Stomach (tissue), 9 donors: ENCODE results near the gene OST4. TPM values are rescaled to one million over a fixed set of nuclear protein-coding genes. Genes with fewer than 3 reads are reported as not detected.
A peak's percentile ranks its signal among the peaks of the same experiment; 100 is the strongest.
"Not testable (repeated sequence)": the region's sequence is repeated elsewhere in the genome, so short reads cannot be mapped to it uniquely, and the experiment has no call there.

Experiments used
- DNase-seq, 2 donors: peaks; one replicate each; pipeline versions ENCODE4 v3.0.0 to v3.0.0-alpha.2; 2013 to 2019
- H3K27ac ChIP-seq, 5 donors: fragments of 200-600 bp in 4 of 5; sonication (generic) in 4 of 5; one replicate each; pipeline ENCODE4 v1.5.1; 2013 to 2019; ENCODE audit warnings: mild to moderate bottlenecking in 1 of 5, moderate library complexity in 1 of 5
- H3K27me3 ChIP-seq, 3 donors: fragments of 200-600 bp; sonication (generic); one replicate each; pipeline ENCODE4 v1.5.1; 2017 to 2019; ENCODE audit warnings: mixed run types in 1 of 3
- H3K36me3 ChIP-seq, 4 donors: fragments of 200-600 bp; sonication (generic); 1 replicate in 3 of 4; 2 replicates in 1 of 4; pipeline ENCODE4 v1.5.1; 2016 to 2019
- H3K4me1 ChIP-seq, 4 donors: fragments of 200-600 bp; sonication (generic); one replicate each; pipeline ENCODE4 v1.5.1; 2016 to 2019
- H3K4me3 ChIP-seq, 4 donors: fragments of 200-600 bp; sonication (generic) in 3 of 4; one replicate each; pipeline ENCODE4 v1.5.1; 2016 to 2019; ENCODE audit warnings: mild to moderate bottlenecking in 1 of 4
- H3K9me3 ChIP-seq, 4 donors: fragments of 200-600 bp; sonication (generic); one replicate each; pipeline ENCODE4 v1.5.1; 2016 to 2019
- EP300 ChIP-seq: sonication (generic); formaldehyde crosslinking; IDR thresholded peaks from one replicate; pipeline ENCODE4 v1.6.1; 2017; ENCODE audit warnings: antibody characterized with exemption
- POLR2A ChIP-seq, 4 donors: fragments of 450-650 bp; IDR thresholded peaks; one replicate each; pipeline ENCODE4 v1.6.1; 2016; ENCODE audit warnings: antibody characterized with exemption in 4 of 4, control low read depth in 2 of 4, mild to moderate bottlenecking in 1 of 4, moderate library complexity in 1 of 4
- POLR2AphosphoS5 ChIP-seq, 3 donors: sonication (generic); formaldehyde crosslinking; IDR thresholded peaks; one replicate each; pipeline ENCODE4 v1.6.1; 2016; ENCODE audit warnings: antibody characterized with exemption in 3 of 3
- WGBS, 5 donors: extraction: QIAGEN DNeasy Blood & Tissue Kit in 3 of 5; methylation state at CpG; one replicate each; pipeline versions ENCODE4 v1.1.5 to v1.1.7; 2013 to 2018; 5-methylcytosine and 5-hydroxymethylcytosine counted together
- intact Hi-C: fragments of 100-400 bp; cut with DNase I; formaldehyde crosslinking; loops from one replicate; pipeline ENCODE4 v1.15.1; 2023; ENCODE audit warnings: low total_unique reads
- polyA plus RNA-seq, 3 donors: library from polyadenylated mRNA; stranded (reverse); fragments of 200-250 nt; gene quantifications; one replicate each; pipeline ENCODE4 v1.2.3, GENCODE V29; 2013
- total RNA-seq, 5 donors: library from RNA; depleted of rRNA; stranded (reverse); fragments of >200 nt; gene quantifications; one replicate each; pipeline versions ENCODE4 v1.1.0 to v1.2.3, GENCODE V29; 2014 to 2016
- TF ChIP-seq, protein P1 (sequence below), 7 experiments: fragments of 450-650 bp in 4 of 7; fragments of 200-600 bp in 3 of 7; sonication (generic) in 3 of 7; IDR thresholded peaks; one replicate each; pipeline ENCODE4 v1.5.1; 2016 to 2019; ENCODE audit warnings: antibody characterized with exemption in 7 of 7, control low read depth in 2 of 7, mild to moderate bottlenecking in 1 of 7
- donor health status: healthy with polysubstance abuse.
- donor health status: Bipolar disorder and iron deficiency.
- donor health status: healthy.

Gene OST4
- total and polyA plus RNA-seq, 8 donors = 16.8 to 610 (median 209) TPM

DNA sequence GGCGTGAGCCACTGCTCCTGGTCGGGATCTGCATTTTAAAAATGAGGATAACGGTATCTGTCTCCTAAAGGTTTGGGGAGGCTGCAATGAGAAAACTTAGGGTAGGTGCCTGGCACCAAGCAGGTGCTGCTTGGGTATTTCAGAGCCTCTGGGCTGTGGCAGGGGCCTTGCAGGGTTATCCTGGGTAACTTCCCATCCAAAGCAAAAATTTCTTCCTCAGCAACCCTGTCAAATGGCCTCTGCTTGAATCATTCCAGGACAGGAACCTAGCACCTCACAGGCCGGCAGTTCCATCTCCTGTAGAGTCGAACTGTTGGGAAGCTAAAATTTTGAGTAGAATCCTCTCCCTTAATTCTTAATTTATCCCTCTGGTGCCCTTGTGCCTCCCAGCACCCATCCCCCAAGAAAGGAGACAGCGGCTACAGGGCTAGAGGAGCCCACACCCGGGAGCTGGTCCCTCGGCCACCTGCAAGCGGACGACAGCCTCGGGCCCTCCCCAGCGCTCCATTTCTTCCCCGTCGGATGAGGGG, 46.6 kb upstream of the OST4 start:
- DNase-seq = no peak
- intact Hi-C loops = no loop called here
- Histone ChIP-seq H3K4me3 (peak overlapping the region; percentile 44 to 58 (median 50)), H3K9me3 (no peaks in the 10 kb centered on the region), H3K4me1 (peaks cover 11 to 21% (median 17%) of the 10 kb centered on the region in 4 donors), H3K27me3 (peaks cover 10 to 39% (median 24%) of the 10 kb centered on the region in 3 donors), H3K36me3 (no peaks in the 10 kb centered on the region), H3K27ac (no peak overlapping the region)
- WGBS, 5 donors = 23 to 26% (median 26%) methylated on average over 12 to 14 of the region's 14 CpGs
- TF ChIP-seq EP300 (no peak), POLR2A (IDR thresholded peaks at IDR 0.05) (no peak), POLR2AphosphoS5 (IDR thresholded peaks at IDR 0.05) (no peak)
- TF ChIP-seq, protein P1, sequence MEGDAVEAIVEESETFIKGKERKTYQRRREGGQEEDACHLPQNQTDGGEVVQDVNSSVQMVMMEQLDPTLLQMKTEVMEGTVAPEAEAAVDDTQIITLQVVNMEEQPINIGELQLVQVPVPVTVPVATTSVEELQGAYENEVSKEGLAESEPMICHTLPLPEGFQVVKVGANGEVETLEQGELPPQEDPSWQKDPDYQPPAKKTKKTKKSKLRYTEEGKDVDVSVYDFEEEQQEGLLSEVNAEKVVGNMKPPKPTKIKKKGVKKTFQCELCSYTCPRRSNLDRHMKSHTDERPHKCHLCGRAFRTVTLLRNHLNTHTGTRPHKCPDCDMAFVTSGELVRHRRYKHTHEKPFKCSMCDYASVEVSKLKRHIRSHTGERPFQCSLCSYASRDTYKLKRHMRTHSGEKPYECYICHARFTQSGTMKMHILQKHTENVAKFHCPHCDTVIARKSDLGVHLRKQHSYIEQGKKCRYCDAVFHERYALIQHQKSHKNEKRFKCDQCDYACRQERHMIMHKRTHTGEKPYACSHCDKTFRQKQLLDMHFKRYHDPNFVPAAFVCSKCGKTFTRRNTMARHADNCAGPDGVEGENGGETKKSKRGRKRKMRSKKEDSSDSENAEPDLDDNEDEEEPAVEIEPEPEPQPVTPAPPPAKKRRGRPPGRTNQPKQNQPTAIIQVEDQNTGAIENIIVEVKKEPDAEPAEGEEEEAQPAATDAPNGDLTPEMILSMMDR (IDR thresholded peaks at IDR 0.05) = no peak

DNA sequence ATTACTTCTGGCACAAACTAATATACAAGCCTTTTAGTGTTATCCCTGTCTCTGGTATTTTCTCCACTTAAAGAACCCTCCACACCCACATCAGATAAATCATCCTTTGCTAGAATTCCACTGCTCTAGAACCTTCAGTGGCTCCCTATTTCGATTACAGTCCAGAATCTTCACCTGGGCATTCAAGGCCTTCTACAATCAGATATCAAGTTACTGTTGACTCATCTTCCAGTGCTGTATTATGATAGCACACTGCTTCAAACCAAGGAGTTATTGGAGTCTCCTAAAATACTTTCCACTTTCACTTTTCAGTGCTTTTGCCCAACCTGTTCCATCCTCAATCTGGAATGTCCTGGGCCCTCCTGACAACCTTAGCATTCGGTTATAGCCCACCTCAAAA, 44.1 kb upstream of the OST4 start:
- H3K27me3 ChIP-seq = peaks cover 10 to 39% (median 24%) of the 10 kb centered on the region in 3 donors
- no peaks in the 10 kb centered on the region for H3K9me3 ChIP-seq
- WGBS, 5 donors = 65 to 81% (median 69%) methylated on average over 2 of the region's 2 CpGs

DNA sequence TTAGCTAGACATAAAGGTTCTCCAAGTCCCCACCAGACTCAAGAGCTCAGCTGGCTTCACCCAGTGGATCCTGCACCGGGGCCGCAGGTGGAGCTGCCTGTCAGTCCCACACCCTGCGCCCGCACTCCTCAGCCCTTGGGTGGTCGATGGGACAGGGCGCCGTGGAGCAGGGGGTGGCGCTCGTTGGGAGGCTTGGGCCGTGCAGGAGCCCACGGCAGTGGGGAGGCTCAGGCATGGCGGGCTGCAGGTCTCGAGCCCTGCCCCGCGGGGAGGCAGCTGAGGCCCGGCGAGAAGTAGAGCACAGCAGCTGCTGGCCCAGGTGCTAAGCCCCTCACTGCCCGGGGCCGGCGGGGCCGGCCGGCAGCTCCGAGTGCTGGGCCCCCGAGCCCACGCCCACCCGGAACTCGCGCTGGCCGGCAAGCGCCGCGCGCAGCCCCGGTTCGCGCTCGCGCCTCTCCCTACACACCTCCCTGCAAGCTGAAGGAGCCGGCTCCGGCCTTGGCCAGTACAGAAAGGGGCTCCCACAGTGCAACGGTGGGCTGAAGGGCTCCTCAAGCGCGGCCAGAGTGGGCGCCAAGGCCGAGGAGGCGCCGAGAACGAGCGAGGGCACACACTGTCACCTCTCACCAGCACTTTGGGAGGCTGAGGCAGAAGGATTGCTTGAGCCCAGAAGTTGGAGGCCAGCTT, 40.1 kb upstream of the OST4 start:
- H3K4me1 ChIP-seq, H3K27ac ChIP-seq, intact Hi-C loops, H3K4me3 ChIP-seq, H3K9me3 ChIP-seq, H3K36me3 ChIP-seq, DNase-seq: not testable (repeated sequence)
- peaks cover 0 to 12% (median 0%) of the 10 kb centered on the region in 3 donors for H3K27me3 ChIP-seq
- 92 to 100% (median 95%) methylated on average over 2 to 49 of the region's 49 CpGs for WGBS, 5 donors

More for the DNA sequence above, 44.1 kb upstream of the OST4 start:
- Histone ChIP-seq H3K36me3 (no peaks in the 10 kb centered on the region), H3K4me3 (no peak overlapping the region), H3K4me1 (peaks cover 11 to 17% (median 13%) of the 10 kb centered on the region in 4 donors), H3K27ac (no peak overlapping the region)
- intact Hi-C loops = no loop called here
- TF ChIP-seq, protein P1 (IDR thresholded peaks at IDR 0.05) = no peak
- TF ChIP-seq EP300 (no peak), POLR2AphosphoS5 (IDR thresholded peaks at IDR 0.05) (no peak), POLR2A (IDR thresholded peaks at IDR 0.05) (no peak)
- no peak for DNase-seq

DNA sequence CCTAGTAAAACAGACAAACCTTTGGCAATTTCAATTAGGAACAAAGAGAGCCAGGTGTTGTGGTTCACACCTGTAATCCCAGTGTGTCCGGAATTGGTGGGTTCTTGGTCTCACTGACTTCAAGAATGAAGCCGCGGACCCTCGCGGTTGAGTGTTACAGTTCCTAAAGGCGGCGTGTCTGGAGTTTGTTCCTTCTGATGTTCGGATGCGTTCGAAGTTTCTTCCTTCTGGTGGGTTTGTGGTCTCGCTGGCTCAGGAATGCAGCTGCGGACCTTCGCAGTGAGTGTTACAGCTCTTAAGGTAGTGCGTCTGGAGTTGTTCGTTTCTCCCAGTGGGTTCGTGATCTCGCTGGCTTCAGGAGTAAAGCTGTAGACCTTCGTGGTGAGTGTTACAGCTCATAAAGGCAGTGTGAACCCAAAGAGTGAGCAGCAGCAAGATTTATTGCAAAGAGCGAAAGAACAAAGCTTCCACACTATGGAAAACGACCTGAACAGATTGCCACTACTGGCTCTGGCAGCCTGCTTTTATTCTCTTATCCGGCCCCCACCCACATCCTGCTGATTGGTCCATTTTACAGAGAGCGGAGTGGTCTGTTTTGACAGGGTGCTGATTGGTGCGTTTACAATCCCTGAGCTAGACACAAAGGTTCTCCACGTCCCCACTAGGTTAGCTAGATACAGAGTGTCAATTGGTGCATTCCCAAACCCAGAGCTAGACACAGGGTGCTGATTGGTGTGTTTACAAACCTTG, 39.3 kb upstream of the OST4 start:
- peaks cover 0 to 17% (median 0%) of the 10 kb centered on the region in 3 donors for H3K27me3 ChIP-seq
- intact Hi-C loops, H3K36me3 ChIP-seq, DNase-seq, H3K4me1 ChIP-seq, H3K9me3 ChIP-seq, H3K4me3 ChIP-seq, H3K27ac ChIP-seq: not testable (repeated sequence)
- WGBS, 5 donors = 77 to 88% (median 86%) methylated on average over 24 of the region's 24 CpGs

DNA sequence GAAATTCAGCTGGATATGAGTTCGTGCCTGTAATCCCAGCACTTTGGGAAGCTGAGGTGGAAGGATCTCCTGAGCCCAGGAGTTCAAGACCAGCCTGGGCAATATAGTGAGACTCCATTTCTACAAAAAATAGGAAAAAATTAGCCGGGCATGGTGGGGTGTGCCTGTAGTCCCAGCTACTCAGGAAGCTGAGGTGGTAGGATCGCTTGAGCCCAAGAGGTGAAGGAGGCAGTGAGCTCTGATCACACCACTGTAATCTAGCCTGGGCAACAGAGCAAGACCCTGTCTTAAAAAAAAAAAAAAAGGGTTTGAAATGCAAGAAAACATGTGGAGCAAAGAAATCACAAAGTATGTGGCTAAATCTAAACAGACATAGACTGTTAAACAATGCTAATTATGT, 37.6 kb upstream of the OST4 start:
- H3K27ac ChIP-seq = no peak overlapping the region
- H3K9me3 ChIP-seq = no peaks in the 10 kb centered on the region
- H3K27me3 ChIP-seq = peaks cover 0 to 28% (median 0%) of the 10 kb centered on the region in 3 donors
- intact Hi-C loops = loop anchor here (10.0 kb wide), 1 partner anchor 76 kb away; no protein-coding TSS in a partner anchor
- no peak for DNase-seq
- 89 to 98% (median 94%) methylated on average over 3 of the region's 3 CpGs for WGBS, 5 donors
- TF ChIP-seq POLR2A (IDR thresholded peaks at IDR 0.05) = no peak
- no peak for TF ChIP-seq EP300
- TF ChIP-seq POLR2AphosphoS5 (IDR thresholded peaks at IDR 0.05) = no peak
- TF ChIP-seq, protein P1 (IDR thresholded peaks at IDR 0.05) = no peak
- H3K36me3 ChIP-seq = no peaks in the 10 kb centered on the region
- H3K4me1 ChIP-seq = no peaks in the 10 kb centered on the region
- H3K4me3 ChIP-seq = no peak overlapping the region
